Adipocyte (in vitro differentiated cells): ENCODE results near the gene PATJ.

Source experiments
- DNase-seq: peaks from one replicate; pipeline ENCODE4 v3.0.0-alpha.2; 2015; ENCODE audit warnings: low read depth
- H3K27me3 ChIP-seq: replicated peaks from 2 replicates; pipeline ENCODE4 v1.7.0; 2013; ENCODE audit warnings: mild to moderate bottlenecking, low read length, moderate library complexity; ENCODE audit not compliant: control insufficient read depth, insufficient read depth
- H3K36me3 ChIP-seq: 2 replicates; pipeline ENCODE4 v1.7.0; 2013; ENCODE audit warnings: low read length, mild to moderate bottlenecking, moderate library complexity; ENCODE audit not compliant: control insufficient read depth, insufficient read depth, severe bottlenecking
- H3K4me1 ChIP-seq: 2 replicates; pipeline ENCODE4 v1.7.0; 2013; ENCODE audit warnings: mild to moderate bottlenecking, low read length, moderate library complexity; ENCODE audit not compliant: control insufficient read depth, insufficient read depth
- H3K4me3 ChIP-seq: 2 replicates; pipeline ENCODE4 v1.7.0; 2013; ENCODE audit warnings: mild to moderate bottlenecking, low read length, moderate library complexity
- H3K9ac ChIP-seq: 2 replicates; pipeline ENCODE4 v1.7.0; 2013; ENCODE audit warnings: mild to moderate bottlenecking, low read length, moderate library complexity
- H3K9me3 ChIP-seq: 2 replicates; pipeline ENCODE4 v1.7.0; 2013; ENCODE audit warnings: mild to moderate bottlenecking, low read length, moderate library complexity; ENCODE audit not compliant: control insufficient read depth

The PATJ gene

GRCh38 chr1:62082456-62083363, 340.4 kb downstream of the PATJ start:
- no peak overlapping the region for H3K9ac ChIP-seq
- H3K27me3 ChIP-seq = no peaks in the 10 kb centered on the region
- H3K4me3 ChIP-seq = no peak overlapping the region
- H3K4me1 ChIP-seq = no peaks in the 10 kb centered on the region
- H3K36me3 ChIP-seq = no peaks in the 10 kb centered on the region
- DNase-seq = peak; percentile 77
- H3K9me3 ChIP-seq = no peaks in the 10 kb centered on the region

- no peaks in the 10 kb centered on the region for H3K27me3 ChIP-seq
- no peak for DNase-seq
- H3K9ac ChIP-seq = no peak overlapping the region
- H3K4me1 ChIP-seq = no peaks in the 10 kb centered on the region
- H3K4me3 ChIP-seq = no peak overlapping the region
- H3K9me3 ChIP-seq = no peaks in the 10 kb centered on the region
- H3K36me3 ChIP-seq = no peaks in the 10 kb centered on the region
These were observed 342.1 kb downstream of the PATJ start for GRCh38 chr1:62084310-62084890.

- no peak for DNase-seq
- H3K36me3 ChIP-seq = no peaks in the 10 kb centered on the region
- no peak overlapping the region for H3K4me3 ChIP-seq
- peaks cover 2% of the 10 kb centered on the region for H3K4me1 ChIP-seq
- no peak overlapping the region for H3K9ac ChIP-seq
- H3K9me3 ChIP-seq = no peaks in the 10 kb centered on the region
- H3K27me3 ChIP-seq = no peaks in the 10 kb centered on the region
These were observed 346.2 kb downstream of the PATJ start for GRCh38 chr1:62088439-62088838.

DNA sequence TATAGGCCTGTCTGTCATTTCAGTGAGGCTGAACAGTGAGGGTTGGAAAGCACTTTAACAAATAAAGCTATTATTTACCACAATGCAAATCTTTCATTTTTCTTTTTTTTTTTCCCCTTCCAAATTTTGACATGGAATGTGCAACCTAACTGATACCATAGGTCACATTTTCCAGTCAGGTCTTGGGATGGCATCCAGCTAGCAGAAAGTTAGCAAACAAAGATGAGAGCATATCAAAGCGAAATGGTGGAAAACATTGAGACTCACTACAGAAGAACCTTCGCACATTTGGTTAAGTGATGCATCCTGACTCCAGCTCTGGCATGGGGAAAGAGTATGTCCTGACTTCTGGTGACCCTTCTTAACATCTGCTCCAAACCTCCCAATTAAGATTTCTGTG, 347.3 kb downstream of the PATJ start:
- no peak overlapping the region for H3K4me3 ChIP-seq
- DNase-seq = no peak
- H3K9ac ChIP-seq = no peak overlapping the region
- no peaks in the 10 kb centered on the region for H3K27me3 ChIP-seq
- peaks cover 3% of the 10 kb centered on the region for H3K4me1 ChIP-seq
- no peaks in the 10 kb centered on the region for H3K36me3 ChIP-seq
- H3K9me3 ChIP-seq = no peaks in the 10 kb centered on the region

- no peak overlapping the region for H3K9ac ChIP-seq
- no peaks in the 10 kb centered on the region for H3K9me3 ChIP-seq
- no peaks in the 10 kb centered on the region for H3K27me3 ChIP-seq
- no peak overlapping the region for H3K4me3 ChIP-seq
- H3K4me1 ChIP-seq = peaks cover 3% of the 10 kb centered on the region
- DNase-seq = no peak
- H3K36me3 ChIP-seq = no peaks in the 10 kb centered on the region
These were observed 347.7 kb downstream of the PATJ start for GRCh38 chr1:62090016-62090415.

DNA sequence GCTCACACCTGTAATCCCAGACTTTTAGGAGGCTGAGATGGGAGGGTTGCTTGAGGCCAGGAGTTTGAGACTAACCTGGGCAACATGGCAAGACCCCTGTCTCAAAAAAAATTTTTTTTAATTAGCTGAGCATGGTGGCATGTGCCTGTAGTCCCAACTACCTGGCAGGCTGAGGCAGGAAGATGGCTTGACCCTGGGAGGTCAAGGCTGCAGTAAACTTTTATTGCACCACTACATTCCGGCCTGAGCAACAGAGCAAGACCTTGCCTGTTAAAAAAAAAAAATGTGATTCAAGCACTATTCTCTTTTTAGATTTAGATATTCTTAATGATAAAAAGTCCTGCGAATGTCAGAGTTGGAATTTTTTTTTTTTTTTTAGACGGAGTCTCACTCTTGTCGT, 349.8 kb downstream of the PATJ start:
- H3K9ac ChIP-seq = no peak overlapping the region
- H3K4me1 ChIP-seq = peaks cover 3% of the 10 kb centered on the region
- DNase-seq = no peak
- no peak overlapping the region for H3K4me3 ChIP-seq
- no peaks in the 10 kb centered on the region for H3K27me3 ChIP-seq
- H3K9me3 ChIP-seq = no peaks in the 10 kb centered on the region
- no peaks in the 10 kb centered on the region for H3K36me3 ChIP-seq

DNA sequence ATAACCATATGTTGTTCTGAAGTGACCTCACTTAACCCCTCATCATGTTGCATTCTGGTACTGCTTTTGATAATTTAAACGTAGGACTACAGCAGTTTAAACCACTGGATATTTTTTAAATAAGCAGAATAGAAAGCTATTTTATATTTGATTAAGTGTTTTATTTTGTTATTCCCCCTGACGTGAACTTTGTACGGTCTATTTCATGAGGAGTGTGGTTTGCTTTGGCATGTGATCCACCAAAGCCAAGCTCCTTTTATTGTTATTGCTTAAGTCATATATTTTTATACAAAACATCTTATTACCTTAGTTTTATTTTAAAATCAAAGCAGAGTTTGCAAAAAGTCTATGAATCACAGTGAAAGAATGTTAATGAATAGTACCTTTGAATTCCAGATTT, 351.0 kb downstream of the PATJ start:
- H3K4me1 ChIP-seq = peaks cover 3% of the 10 kb centered on the region
- H3K36me3 ChIP-seq = no peaks in the 10 kb centered on the region
- no peak overlapping the region for H3K9ac ChIP-seq
- DNase-seq = no peak
- no peaks in the 10 kb centered on the region for H3K9me3 ChIP-seq
- no peak overlapping the region for H3K4me3 ChIP-seq
- no peaks in the 10 kb centered on the region for H3K27me3 ChIP-seq

GRCh38 chr1:62097464-62097863, 355.2 kb downstream of the PATJ start:
- Histone ChIP-seq H3K4me3 (no peak overlapping the region), H3K36me3 (no peaks in the 10 kb centered on the region), H3K9me3 (no peaks in the 10 kb centered on the region), H3K4me1 (peaks cover 3% of the 10 kb centered on the region), H3K27me3 (no peaks in the 10 kb centered on the region), H3K9ac (no peak overlapping the region)
- DNase-seq = no peak

GRCh38 chr1:62100442-62100841, 358.2 kb downstream of the PATJ start:
- Histone ChIP-seq H3K4me3 (no peak overlapping the region), H3K4me1 (no peaks in the 10 kb centered on the region), H3K36me3 (no peaks in the 10 kb centered on the region), H3K9me3 (no peaks in the 10 kb centered on the region), H3K27me3 (no peaks in the 10 kb centered on the region), H3K9ac (no peak overlapping the region)
- DNase-seq = no peak

DNA sequence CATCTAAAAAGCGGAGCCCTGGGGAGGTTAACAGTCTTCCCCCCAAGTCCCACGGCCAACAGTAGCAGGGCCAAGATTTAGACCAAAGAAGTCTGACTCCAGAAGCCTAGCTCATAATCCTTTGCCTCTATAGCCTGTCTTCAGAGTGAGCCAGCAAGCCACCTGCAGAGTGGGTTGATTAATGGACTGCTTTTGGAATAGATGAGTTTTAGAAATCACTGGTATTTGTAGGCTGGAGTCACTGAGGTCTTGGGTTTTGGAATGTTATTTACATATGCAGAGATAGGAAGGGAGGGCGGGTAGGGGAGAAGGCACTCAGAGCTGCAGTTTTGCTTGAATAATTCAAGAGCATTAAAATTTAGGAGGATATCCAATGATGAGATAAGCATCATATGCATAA, 361.6 kb downstream of the PATJ start:
- Histone ChIP-seq H3K36me3 (no peaks in the 10 kb centered on the region), H3K27me3 (no peaks in the 10 kb centered on the region), H3K4me1 (no peaks in the 10 kb centered on the region), H3K9ac (no peak overlapping the region), H3K9me3 (no peaks in the 10 kb centered on the region), H3K4me3 (no peak overlapping the region)
- DNase-seq = no peak

DNA sequence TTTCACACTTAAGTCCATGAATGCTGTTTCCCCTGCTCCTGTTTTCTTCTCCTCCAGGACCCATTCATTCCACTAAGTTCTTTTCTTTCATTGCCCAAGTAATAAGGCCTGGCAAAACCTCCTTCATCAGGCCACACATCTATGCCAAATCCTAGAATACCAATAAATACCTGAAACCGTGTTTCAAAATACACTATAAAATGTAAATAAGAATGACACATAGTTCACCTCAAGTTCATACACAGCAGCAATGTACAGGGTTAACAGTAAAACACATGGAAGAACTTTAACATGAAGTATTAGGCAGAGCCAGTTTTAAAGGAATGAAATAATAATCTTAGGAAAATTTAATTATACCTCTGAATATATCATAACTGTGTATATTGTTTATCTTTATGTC, 365.6 kb downstream of the PATJ start:
- Histone ChIP-seq H3K9ac (no peak overlapping the region), H3K36me3 (no peaks in the 10 kb centered on the region), H3K9me3 (no peaks in the 10 kb centered on the region), H3K4me1 (peaks cover 12% of the 10 kb centered on the region), H3K27me3 (no peaks in the 10 kb centered on the region), H3K4me3 (no peak overlapping the region)
- no peak for DNase-seq
